ENCODE measurements around the gene HSPB8.

GRCh38 chr12:119211884-119212283 lies 33.2 kb downstream of the HSPB8 start:
- TF ChIP-seq POLR2AphosphoS5 (IDR thresholded peaks at IDR 0.05; ENCODE audit: insufficient read depth in 1 of 2, low read depth in 1 of 2), result no peak
- TF ChIP-seq, protein P1, sequence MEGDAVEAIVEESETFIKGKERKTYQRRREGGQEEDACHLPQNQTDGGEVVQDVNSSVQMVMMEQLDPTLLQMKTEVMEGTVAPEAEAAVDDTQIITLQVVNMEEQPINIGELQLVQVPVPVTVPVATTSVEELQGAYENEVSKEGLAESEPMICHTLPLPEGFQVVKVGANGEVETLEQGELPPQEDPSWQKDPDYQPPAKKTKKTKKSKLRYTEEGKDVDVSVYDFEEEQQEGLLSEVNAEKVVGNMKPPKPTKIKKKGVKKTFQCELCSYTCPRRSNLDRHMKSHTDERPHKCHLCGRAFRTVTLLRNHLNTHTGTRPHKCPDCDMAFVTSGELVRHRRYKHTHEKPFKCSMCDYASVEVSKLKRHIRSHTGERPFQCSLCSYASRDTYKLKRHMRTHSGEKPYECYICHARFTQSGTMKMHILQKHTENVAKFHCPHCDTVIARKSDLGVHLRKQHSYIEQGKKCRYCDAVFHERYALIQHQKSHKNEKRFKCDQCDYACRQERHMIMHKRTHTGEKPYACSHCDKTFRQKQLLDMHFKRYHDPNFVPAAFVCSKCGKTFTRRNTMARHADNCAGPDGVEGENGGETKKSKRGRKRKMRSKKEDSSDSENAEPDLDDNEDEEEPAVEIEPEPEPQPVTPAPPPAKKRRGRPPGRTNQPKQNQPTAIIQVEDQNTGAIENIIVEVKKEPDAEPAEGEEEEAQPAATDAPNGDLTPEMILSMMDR (IDR thresholded peaks at IDR 0.05), result no peak
